Measurements from ENCODE around the gene IGLL1.

DNA sequence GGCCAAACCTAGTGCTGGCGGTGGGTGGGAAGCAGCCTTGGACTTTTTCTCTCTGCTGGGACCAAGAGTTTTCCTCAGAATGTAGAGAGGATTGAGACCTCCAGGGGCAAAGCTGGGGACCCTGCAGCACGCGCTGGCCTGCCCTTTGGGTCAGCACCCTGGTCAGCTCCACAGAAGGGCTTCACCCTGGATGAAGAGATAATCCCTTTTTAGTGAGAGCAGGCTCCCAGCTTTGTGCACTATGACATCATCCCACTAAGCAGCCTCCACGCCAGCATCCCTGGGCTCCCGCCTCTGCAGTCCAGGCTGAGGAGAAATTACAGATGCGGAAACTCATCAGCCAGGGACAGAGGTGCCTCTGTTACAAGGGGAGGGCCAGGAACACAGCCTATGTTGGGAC is 28.5 kb upstream of the IGLL1 start:
- TF ChIP-seq POLR2A (IDR thresholded peaks at IDR 0.05) (no peak), POLR2AphosphoS5 (IDR thresholded peaks at IDR 0.05; ENCODE audit: insufficient read depth in 1 of 2, low read depth in 1 of 2) (no peak)
- TF ChIP-seq, protein P1, sequence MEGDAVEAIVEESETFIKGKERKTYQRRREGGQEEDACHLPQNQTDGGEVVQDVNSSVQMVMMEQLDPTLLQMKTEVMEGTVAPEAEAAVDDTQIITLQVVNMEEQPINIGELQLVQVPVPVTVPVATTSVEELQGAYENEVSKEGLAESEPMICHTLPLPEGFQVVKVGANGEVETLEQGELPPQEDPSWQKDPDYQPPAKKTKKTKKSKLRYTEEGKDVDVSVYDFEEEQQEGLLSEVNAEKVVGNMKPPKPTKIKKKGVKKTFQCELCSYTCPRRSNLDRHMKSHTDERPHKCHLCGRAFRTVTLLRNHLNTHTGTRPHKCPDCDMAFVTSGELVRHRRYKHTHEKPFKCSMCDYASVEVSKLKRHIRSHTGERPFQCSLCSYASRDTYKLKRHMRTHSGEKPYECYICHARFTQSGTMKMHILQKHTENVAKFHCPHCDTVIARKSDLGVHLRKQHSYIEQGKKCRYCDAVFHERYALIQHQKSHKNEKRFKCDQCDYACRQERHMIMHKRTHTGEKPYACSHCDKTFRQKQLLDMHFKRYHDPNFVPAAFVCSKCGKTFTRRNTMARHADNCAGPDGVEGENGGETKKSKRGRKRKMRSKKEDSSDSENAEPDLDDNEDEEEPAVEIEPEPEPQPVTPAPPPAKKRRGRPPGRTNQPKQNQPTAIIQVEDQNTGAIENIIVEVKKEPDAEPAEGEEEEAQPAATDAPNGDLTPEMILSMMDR (IDR thresholded peaks at IDR 0.05), result no peak

All from vagina (tissue), 2 donors.